Motor neuron (in vitro differentiated cells): Measurements from ENCODE around the gene DOCK10. TPM values are rescaled to one million over a fixed set of nuclear protein-coding genes. Genes with fewer than 3 reads are reported as not detected.

Experiments
- ATAC-seq, 8 experiments: fragments of 200-7000 bp; cut with Tn5 transposase; replicated peaks in 6 of 8; 2 replicates each; pipeline ENCODE4 v1.8.0; 2021; ENCODE audit warnings: mild to moderate bottlenecking in 8 of 8, moderate library complexity in 8 of 8
- H3K27ac ChIP-seq, 2 donors: fragments of 250-450 bp; sonication (Bioruptor Pico); 2 replicates each; pipeline ENCODE4 v1.9.0; 2021; ENCODE audit warnings: antibody characterized with exemption in 2 of 2, mild to moderate bottlenecking in 2 of 2, moderate library complexity in 1 of 2
- H3K4me1 ChIP-seq, 2 donors: fragments of 250-450 bp; sonication (Bioruptor Pico); replicated peaks in 1 of 2; 2 replicates each; pipeline ENCODE4 v1.6.1; 2021; ENCODE audit warnings: antibody characterized with exemption in 2 of 2, mild to moderate bottlenecking in 2 of 2, moderate library complexity in 1 of 2
- H3K4me3 ChIP-seq, 5 donors: fragments of 250-450 bp; sonication (Bioruptor Pico); 2 replicates each; pipeline ENCODE4 v1.9.0; 2021; ENCODE audit warnings: antibody characterized with exemption in 5 of 5, mild to moderate bottlenecking in 5 of 5, moderate library complexity in 4 of 5
- WGBS, 10 experiments: fragments of 450-650 bp; shearing (Covaris generic); methylation state at CpG; one replicate each; pipeline ENCODE4 v1.0.0; 2022; 5-methylcytosine and 5-hydroxymethylcytosine counted together
- in situ Hi-C, 9 experiments: fragments of 400-800 bp; cut with MboI; loops; one replicate each; pipeline ENCODE4 v1.15.0; 2021; ENCODE audit warnings: low sequenced_read_pairs in 9 of 9, low pct_unique_long_range_greater_than_20kb in 2 of 9; ENCODE audit not compliant: unreplicated experiment in 9 of 9
- total RNA-seq, 8 experiments: library from RNA; unstranded; fragments of 300-600 nt; gene quantifications; 2 replicates each; pipeline versions ENCODE4 v1.2.3 to v1.2.4, GENCODE V29; 2022

The DOCK10 gene
- total RNA-seq, 8 experiments from 2014 or later = 1.7 to 151 (median 5.2) TPM

DNA sequence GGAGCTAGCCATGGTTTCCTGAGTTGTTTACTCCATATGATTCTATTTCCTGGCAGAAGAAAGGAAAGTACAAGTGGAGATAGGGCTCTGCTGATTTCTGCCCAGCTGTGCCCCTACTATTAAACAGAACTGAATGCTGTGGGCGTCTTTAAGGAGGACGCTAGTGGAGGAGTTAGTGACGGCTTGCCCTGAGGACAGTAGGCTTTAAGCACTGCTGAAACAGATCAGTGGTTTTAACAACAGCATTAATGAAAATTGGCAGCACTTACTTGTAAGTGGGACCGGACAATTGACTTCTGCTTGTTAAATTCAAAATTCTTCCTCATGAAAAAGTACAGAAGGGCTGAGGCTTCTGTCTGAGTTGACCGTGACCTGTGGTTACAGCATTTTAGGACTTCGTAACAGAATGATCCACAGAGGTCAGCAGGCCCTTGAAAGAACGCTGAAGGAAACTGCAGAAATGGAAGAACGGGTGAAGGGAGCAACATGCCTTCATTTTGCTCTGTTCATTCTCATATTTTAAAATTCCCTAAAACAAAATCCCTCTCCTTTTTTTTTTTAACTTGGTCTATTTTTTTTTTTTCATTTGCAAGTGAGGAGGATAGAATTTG lies 245.5 kb downstream of the DOCK10 start:
- Histone ChIP-seq H3K4me3 (no peak overlapping the region), H3K27ac (no peak overlapping the region), H3K4me1 (no peaks in the 10 kb centered on the region)
- no peak for ATAC-seq
- in situ Hi-C loops = loop anchor here in 4 of 9 experiments (25.0 kb wide), 1 partner anchor 434 kb away; no protein-coding TSS in a partner anchor
- WGBS, 10 experiments = 87 to 100% (median 96%) methylated on average over 1 to 8 of the region's 8 CpGs; no CpG with 5 or more reads in 1 of the 10 experiments

DNA sequence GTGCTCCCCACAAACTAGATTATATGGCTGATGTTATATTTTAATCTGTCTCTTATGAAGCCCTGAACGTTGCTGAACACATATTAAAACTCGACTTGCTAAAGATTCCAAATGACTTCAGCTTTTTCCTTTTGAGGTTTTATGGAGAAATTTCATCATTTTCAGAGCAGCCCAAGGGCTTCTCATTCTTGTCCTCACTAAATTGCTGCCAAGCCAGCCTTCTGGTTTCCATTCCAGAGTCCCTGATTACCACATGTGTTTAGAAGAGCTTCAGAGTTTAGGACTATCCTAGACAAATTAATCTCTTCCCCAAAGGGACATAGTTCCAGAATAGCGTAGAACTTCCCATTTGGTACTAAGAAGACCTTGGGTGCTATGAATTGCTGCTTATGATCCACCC lies 248.3 kb downstream of the DOCK10 start:
- in situ Hi-C loops = loop anchor here in 4 of 9 experiments (25.0 kb wide), 1 partner anchor 432 kb away; no protein-coding TSS in a partner anchor
- H3K4me1 ChIP-seq = no peaks in the 10 kb centered on the region

DNA sequence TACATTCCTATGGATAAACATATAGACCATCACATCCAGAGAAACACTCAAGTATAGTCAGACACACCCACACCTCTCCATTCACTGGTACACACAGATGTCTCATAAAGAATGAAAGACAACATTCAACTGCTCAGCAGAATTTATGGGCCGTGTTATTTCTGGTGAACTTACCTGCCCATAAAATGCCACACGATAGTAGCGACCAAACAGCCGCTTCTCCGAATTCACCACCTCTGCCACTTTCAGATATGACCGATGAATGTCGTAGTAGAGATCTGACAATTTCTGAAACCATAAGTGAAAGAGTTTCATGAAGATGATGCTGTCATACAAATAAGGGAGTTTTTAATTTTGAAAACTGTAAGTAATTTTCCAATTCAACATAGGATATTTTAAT lies 255.4 kb downstream of the DOCK10 start:
- no peak overlapping the region for H3K27ac ChIP-seq
- WGBS, 10 experiments = 73 to 100% (median 94%) methylated on average over 1 to 7 of the region's 7 CpGs; no CpG with 5 or more reads in 4 of the 10 experiments
- H3K4me3 ChIP-seq = no peak overlapping the region
- H3K4me1 ChIP-seq = peaks cover 4 to 12% of the 10 kb centered on the region in 2 donors
- ATAC-seq = no peak
- in situ Hi-C loops = loop anchor here in 4 of 9 experiments (25.0 kb wide), 1 partner anchor 425 kb away; no protein-coding TSS in a partner anchor

More for the DNA sequence above, 248.3 kb downstream of the DOCK10 start:
- no peak overlapping the region for H3K27ac ChIP-seq
- no peak overlapping the region for H3K4me3 ChIP-seq
- 7 to 87% (median 41%) methylated on average over 1 to 3 of the region's 3 CpGs; no CpG with 5 or more reads in 1 of the 10 experiments for WGBS, 10 experiments
- peak in 1 of 8 experiments; percentile 70 for ATAC-seq

DNA sequence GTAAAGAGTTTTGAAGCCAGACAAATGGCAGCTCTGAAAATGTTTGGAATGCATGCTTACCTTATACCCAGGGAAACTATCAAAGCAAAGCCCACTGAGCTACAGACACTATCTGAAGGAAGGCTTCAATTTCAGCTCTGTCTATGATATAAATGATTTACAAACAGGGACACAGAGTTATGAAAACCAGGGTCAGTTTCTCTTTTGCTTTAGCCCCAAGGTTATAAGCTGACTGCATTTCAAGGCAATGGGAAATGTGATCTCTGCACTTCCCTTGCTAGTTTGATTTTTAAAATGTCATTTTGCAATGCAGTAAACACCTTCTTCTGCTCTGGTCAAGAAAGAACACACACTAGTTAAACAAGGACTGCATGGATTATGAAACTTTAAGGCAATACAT lies 260.9 kb downstream of the DOCK10 start:
- in situ Hi-C loops = loop anchor here in 4 of 9 experiments (25.0 kb wide), 1 partner anchor 419 kb away; no protein-coding TSS in a partner anchor
- peak in 3 of 8 experiments; percentile 20 to 68 (median 25) for ATAC-seq
- no peak overlapping the region for H3K27ac ChIP-seq
- no peak overlapping the region for H3K4me3 ChIP-seq
- H3K4me1 ChIP-seq = peaks cover 9 to 16% of the 10 kb centered on the region in 2 donors

DNA sequence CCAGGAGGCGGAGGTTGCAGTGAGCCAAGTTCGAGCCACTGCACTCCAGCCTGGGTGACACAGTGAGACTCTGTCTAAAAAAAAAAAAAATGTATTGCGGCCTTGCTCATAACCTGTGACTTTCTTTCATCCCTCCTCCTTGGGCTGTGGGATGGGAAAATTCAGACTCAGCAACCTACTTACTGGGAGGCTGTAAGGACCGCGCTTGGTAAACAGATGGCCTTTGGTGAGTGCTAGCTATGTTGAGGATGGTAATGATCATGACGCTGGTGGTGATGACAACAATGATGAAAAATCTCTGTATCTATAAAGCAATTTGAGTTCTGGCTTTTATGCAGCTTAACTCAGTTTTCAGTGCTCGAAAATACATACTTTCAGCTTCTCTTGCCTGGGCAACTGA lies 261.4 kb downstream of the DOCK10 start:
- H3K4me1 ChIP-seq = peaks cover 9 to 16% of the 10 kb centered on the region in 2 donors
- ATAC-seq = peak in 1 of 8 experiments; percentile 50
- in situ Hi-C loops = loop anchor here in 4 of 9 experiments (25.0 kb wide), 1 partner anchor 419 kb away; no protein-coding TSS in a partner anchor
- 60 to 100% (median 86%) methylated on average over 1 to 5 of the region's 7 CpGs; no CpG with 5 or more reads in 1 of the 10 experiments for WGBS, 10 experiments
- no peak overlapping the region for H3K27ac ChIP-seq
- H3K4me3 ChIP-seq = no peak overlapping the region

DNA sequence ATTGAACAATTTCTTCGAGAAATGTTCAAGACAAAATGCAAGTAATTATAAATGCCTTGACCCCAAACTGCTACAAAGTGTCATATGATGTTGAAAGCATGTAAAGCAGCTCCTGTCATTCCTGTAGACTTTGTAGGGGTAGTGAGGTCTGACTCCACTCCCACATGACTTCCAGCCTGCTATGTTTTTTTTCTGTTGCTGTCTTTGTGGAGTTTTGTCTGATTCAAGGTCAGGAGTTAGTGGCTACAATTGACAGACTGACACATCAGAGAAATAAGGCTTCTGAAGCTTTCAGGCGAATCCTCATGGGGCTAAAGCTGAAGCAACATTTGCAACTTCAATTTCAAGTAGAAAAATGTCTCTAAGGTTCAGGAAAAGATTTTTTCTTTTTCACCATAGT lies 262.2 kb downstream of the DOCK10 start:
- WGBS, 10 experiments = 60 to 79% (median 72%) methylated on average over 1 to 2 of the region's 2 CpGs; no CpG with 5 or more reads in 3 of the 10 experiments
- Histone ChIP-seq H3K4me3 (no peak overlapping the region), H3K27ac (no peak overlapping the region), H3K4me1 (peaks cover 9 to 16% of the 10 kb centered on the region in 2 donors)
- ATAC-seq = peak in 2 of 8 experiments; percentile 29 to 40
- in situ Hi-C loops = loop anchor here in 4 of 9 experiments (25.0 kb wide), 1 partner anchor 418 kb away; no protein-coding TSS in a partner anchor

DNA sequence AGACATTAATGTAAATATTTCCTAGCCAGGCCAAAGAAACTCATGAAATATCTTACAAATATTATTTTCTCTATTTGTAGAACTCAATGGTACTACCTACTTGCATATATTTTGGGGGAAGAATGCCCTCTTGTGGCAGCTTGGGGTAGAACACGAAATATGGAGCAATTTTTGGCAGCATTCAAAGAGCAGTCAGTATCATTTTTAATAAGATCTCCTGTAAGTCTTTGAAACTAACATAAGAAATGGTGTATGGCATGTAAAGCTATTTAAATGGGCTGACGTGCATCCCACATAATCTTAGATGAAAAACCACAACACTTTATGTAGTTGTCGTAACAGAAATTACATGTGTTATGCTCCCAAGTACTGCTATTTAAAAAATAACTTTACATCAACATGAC lies 263.8 kb downstream of the DOCK10 start:
- peak in 4 of 8 experiments; percentile 23 to 56 (median 28) for ATAC-seq
- WGBS, 10 experiments = 0 to 100% (median 31%) methylated on average over 1 to 3 of the region's 3 CpGs
- in situ Hi-C loops = loop anchor here in 4 of 9 experiments (25.0 kb wide), 1 partner anchor 416 kb away; no protein-coding TSS in a partner anchor
- H3K4me3 ChIP-seq = no peak overlapping the region
- H3K4me1 ChIP-seq = peaks cover 9 to 16% of the 10 kb centered on the region in 2 donors
- no peak overlapping the region for H3K27ac ChIP-seq

DNA sequence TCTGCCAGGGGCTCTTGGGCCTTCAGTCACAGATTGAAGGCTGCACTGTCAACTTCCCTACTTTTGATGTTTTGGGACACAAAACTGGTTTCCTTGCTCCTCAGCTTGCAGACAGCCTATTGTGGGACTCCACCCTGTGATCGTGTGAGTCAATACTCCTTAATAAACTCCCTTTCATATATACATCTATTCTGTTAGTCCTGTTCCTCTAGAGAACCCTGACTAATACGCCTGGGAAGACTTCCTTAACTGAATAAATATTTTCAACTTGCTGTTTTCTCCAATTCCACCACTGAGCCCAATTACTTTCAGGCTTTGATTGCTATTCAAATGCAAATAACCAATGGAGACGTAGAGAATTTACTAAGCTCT lies 264.7 kb downstream of the DOCK10 start:
- 15 to 94% (median 67%) methylated on average over 1 to 3 of the region's 3 CpGs; no CpG with 5 or more reads in 1 of the 10 experiments for WGBS, 10 experiments
- peaks cover 9 to 10% of the 10 kb centered on the region in 2 donors for H3K4me1 ChIP-seq
- no peak overlapping the region for H3K4me3 ChIP-seq
- ATAC-seq = peak in 2 of 8 experiments; percentile 48 to 66
- in situ Hi-C loops = loop anchor here in 4 of 9 experiments (25.0 kb wide), 1 partner anchor 415 kb away; no protein-coding TSS in a partner anchor
- H3K27ac ChIP-seq = no peak overlapping the region

DNA sequence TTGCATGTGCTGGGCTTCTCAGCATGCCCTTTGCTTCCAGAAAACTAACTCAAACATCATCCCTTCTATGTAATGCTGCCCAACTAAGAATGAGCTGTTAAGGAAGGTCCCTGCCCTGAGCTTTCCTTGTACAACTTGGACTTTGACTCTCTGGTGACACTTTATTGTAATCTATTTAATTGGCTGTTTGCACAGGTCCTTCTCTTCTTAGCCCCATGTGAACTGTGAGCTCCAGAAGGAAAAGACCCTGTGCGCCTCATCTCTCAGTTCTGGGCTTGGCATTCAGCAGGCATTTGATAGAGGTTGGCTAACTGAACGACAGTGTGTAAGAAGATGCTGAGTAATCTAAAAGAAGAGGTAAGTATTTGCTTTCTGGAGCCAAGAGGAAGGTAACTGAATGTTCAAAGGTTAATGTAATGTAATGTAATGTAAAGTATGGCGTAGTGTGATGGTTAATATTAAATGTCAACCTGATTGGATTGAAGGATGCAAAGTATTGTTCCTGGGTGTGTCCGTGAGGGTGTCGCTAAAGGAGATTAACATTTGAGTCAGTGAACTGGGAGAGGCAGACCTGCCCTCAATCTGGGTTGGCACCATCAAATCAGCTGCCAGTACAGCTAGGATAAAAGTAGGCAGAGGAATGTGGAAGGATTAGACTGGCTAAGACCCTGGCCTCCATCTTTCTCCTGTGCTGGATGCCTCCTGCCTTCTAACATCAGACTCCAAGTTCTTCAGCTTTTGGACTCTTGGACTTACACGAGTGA lies 265.3 kb downstream of the DOCK10 start:
- 39 to 100% (median 83%) methylated on average over 1 to 5 of the region's 6 CpGs; no CpG with 5 or more reads in 1 of the 10 experiments for WGBS, 10 experiments
- peaks cover 5 to 7% of the 10 kb centered on the region in 2 donors for H3K4me1 ChIP-seq
- in situ Hi-C loops = loop anchor here in 4 of 9 experiments (25.0 kb wide), 1 partner anchor 415 kb away; no protein-coding TSS in a partner anchor
- H3K4me3 ChIP-seq = no peak overlapping the region
- no peak overlapping the region for H3K27ac ChIP-seq
- ATAC-seq = peak in 2 of 8 experiments; percentile 47 to 72

DNA sequence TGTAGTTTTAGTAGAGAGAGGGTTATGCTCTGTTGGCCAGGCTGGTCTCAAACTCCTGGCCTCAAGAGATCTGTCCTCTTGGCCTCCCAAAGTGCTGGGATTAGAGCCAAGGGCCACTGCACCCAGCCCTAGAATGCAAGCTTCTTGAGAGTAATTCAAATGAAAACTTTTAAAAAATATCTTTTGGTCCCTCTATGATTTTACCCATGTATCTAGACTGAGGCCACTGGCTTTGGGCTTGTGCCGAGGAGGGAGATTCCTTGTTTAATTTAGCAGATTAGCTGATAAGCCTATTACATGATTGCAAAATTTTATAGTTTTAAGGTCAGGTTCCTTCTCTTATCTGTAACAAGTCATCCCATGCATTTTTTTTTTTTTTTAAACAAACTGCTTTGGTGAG lies 266.6 kb downstream of the DOCK10 start:
- 88 to 100% (median 100%) methylated on average over 1 of the region's 1 CpG; no CpG with 5 or more reads in 4 of the 10 experiments for whole genome bisulfite sequencing, 10 experiments
- no peak overlapping the region for H3K27ac ChIP-seq
- in situ Hi-C loops = loop anchor here in 4 of 9 experiments (25.0 kb wide), 1 partner anchor 413 kb away; no protein-coding TSS in a partner anchor
- no peak for ATAC-seq
- H3K4me1 ChIP-seq = no peaks in the 10 kb centered on the region
- H3K4me3 ChIP-seq = no peak overlapping the region

DNA sequence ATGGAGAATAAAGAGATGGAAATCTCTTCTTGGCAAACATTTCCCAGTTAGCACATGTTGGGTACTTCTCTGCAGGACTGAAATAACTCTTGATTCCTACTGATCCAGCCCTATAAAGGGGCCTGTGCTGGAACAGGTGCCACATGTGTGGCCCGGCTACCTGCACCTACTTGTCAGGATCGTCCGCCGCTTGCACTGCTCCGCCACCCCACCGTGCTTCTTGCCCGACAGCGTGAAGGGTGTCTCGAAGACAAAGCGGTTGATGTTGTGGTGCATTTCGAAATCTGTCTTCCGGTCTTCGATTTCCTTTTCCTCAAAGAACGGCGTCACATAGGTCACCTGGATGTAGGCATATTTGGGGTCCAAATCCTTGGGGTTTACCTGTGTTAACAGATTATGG lies 267.5 kb downstream of the DOCK10 start:
- no peaks in the 10 kb centered on the region for H3K4me1 ChIP-seq
- ATAC-seq = no peak
- H3K4me3 ChIP-seq = no peak overlapping the region
- no peak overlapping the region for H3K27ac ChIP-seq
- in situ Hi-C loops = loop anchor here in 4 of 9 experiments (25.0 kb wide), 2 partner anchors 112 to 412 kb away; no protein-coding TSS in a partner anchor
- WGBS, 10 experiments = 50 to 100% (median 94%) methylated on average over 2 to 15 of the region's 15 CpGs; no CpG with 5 or more reads in 2 of the 10 experiments

DNA sequence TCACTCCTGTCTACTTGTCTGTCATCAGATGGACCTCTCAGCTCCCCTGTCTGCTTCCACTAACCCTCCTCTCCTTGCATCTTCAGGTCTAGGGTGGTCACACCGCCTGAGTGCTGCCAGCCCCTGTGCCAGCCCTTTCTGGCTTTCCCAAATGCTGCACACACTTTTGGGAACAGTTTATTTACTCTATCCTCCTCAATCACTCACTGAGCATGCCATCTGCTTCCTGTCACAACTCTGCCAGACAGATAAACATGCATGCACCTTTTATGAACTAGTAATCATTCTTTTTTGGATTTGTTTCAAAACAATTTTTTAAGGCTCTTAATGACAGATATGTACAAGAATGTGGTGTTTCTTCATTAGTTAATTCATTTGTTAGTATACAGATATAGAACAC lies 269.8 kb downstream of the DOCK10 start:
- ATAC-seq = no peak
- in situ Hi-C loops = loop anchor here in 1 of 9 experiments (25.0 kb wide), 1 partner anchor 110 kb away; no protein-coding TSS in a partner anchor
- Histone ChIP-seq H3K27ac (no peak overlapping the region), H3K4me3 (no peak overlapping the region), H3K4me1 (no peaks in the 10 kb centered on the region)
- 100% methylated on average over 1 of the region's 1 CpG; no CpG with 5 or more reads in 8 of the 10 experiments for WGBS, 10 experiments
